Measurements from ENCODE around the gene PRPSAP2.

Gene PRPSAP2

DNA sequence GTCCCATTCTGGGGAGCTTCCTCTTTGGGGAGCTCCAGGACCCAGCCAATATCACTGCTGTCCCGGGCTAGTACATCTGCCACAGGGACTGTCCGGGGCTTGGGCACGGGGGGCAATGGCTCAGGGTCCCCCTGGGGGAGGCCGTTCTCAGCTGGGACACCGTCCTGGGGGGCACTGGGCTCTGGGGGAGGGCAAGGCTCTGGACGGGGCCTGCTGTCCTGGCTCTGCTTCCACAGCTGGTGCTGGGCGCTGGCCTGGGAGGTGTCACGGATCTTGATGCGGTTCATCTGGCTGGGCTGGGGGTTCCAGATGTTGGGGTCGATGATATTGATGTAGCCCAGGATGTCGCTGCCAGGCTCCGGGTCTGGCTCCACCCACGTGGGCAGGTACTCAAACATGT, 120.1 kb downstream of the PRPSAP2 start:
- DNase-seq (ENCODE audit: low read depth, low spot score) = no peak

DNA sequence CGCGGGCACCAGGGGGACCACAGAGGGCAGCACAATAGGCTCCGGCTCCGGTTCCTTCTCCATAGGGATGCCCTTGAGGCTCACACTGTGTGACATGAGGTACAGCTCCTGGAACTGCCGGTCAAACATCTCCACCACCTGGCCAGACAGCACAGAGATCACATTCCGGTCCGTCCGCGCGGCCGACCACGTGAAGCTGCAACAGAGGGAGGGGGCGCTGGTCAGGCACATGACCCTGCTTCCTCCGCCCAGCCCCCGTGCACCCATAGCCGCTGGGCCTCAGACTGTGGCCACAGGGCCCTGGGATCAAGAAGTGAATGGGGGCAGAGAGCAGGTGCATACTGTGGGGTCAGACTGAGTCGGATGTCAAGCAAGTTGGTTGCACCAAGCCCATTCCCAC, 120.7 kb downstream of the PRPSAP2 start:
- DNase-seq (ENCODE audit: low read depth, low spot score) = no peak
